Measurements from ENCODE around the gene SDK2. TPM values are rescaled to one million over a fixed set of nuclear protein-coding genes. Genes with fewer than 3 reads are reported as not detected.

SDK2 gene
- total RNA-seq, 2 donors from 2014 or later = 16.5 to 26.3 TPM

GRCh38 chr17:73550556-73550955, 93.7 kb downstream of the SDK2 start:
- no peak overlapping the region for H3K27ac ChIP-seq
- WGBS = 80% methylated on average over 10 of the region's 10 CpGs
- no peaks in the 10 kb centered on the region for H3K9me3 ChIP-seq
- no peak overlapping the region for H3K4me3 ChIP-seq
- TF ChIP-seq POLR2A (IDR thresholded peaks at IDR 0.05) = no peak
- TF ChIP-seq CTCF (IDR thresholded peaks at IDR 0.05) = no peak
- TF ChIP-seq POLR2AphosphoS5 (IDR thresholded peaks at IDR 0.05) = no peak
- H3K36me3 ChIP-seq = no peaks in the 10 kb centered on the region
- no peaks in the 10 kb centered on the region for H3K4me1 ChIP-seq (replicated peaks)
- no peak for DNase-seq (ENCODE audit: low spot score)
- intact Hi-C loops (cut with DNase I) = no loop called here
- H3K27me3 ChIP-seq (replicated peaks; ENCODE audit: insufficient read depth) = no peaks in the 10 kb centered on the region

- 93% methylated on average over 12 of the region's 12 CpGs for WGBS
- H3K36me3 ChIP-seq = no peaks in the 10 kb centered on the region
- no peaks in the 10 kb centered on the region for H3K9me3 ChIP-seq
- no peaks in the 10 kb centered on the region for H3K27me3 ChIP-seq (replicated peaks; ENCODE audit: insufficient read depth)
- no peak for DNase-seq (ENCODE audit: low spot score)
- TF ChIP-seq CTCF (IDR thresholded peaks at IDR 0.05) (no peak), POLR2AphosphoS5 (IDR thresholded peaks at IDR 0.05) (no peak), POLR2A (IDR thresholded peaks at IDR 0.05) (no peak)
- no peak overlapping the region for H3K27ac ChIP-seq
- intact Hi-C loops (cut with DNase I) = no loop called here
- no peaks in the 10 kb centered on the region for H3K4me1 ChIP-seq (replicated peaks)
- H3K4me3 ChIP-seq = no peak overlapping the region
Measured at GRCh38 chr17:73549841-73550430, 94.3 kb downstream of the SDK2 start.

- Histone ChIP-seq H3K9me3 (no peaks in the 10 kb centered on the region), H3K27me3 (replicated peaks; ENCODE audit: insufficient read depth) (no peaks in the 10 kb centered on the region), H3K36me3 (no peaks in the 10 kb centered on the region), H3K4me1 (replicated peaks) (no peaks in the 10 kb centered on the region), H3K4me3 (no peak overlapping the region), H3K27ac (no peak overlapping the region)
- WGBS = 77% methylated on average over 11 of the region's 11 CpGs
- intact Hi-C loops (cut with DNase I) = no loop called here
- TF ChIP-seq POLR2A (IDR thresholded peaks at IDR 0.05) = no peak
- TF ChIP-seq CTCF (IDR thresholded peaks at IDR 0.05) = no peak
- no peak for TF ChIP-seq POLR2AphosphoS5 (IDR thresholded peaks at IDR 0.05)
- DNase-seq (ENCODE audit: low spot score) = no peak
Measured at GRCh38 chr17:73548620-73549311, 95.5 kb downstream of the SDK2 start.

GRCh38 chr17:73547790-73548189, 96.5 kb downstream of the SDK2 start:
- 89% methylated on average over 6 of the region's 6 CpGs for WGBS
- Histone ChIP-seq H3K4me3 (no peak overlapping the region), H3K9me3 (no peaks in the 10 kb centered on the region), H3K27ac (no peak overlapping the region), H3K27me3 (replicated peaks; ENCODE audit: insufficient read depth) (no peaks in the 10 kb centered on the region), H3K4me1 (replicated peaks) (no peaks in the 10 kb centered on the region), H3K36me3 (no peaks in the 10 kb centered on the region)
- DNase-seq (ENCODE audit: low spot score) = no peak
- TF ChIP-seq POLR2AphosphoS5 (IDR thresholded peaks at IDR 0.05) (no peak), CTCF (IDR thresholded peaks at IDR 0.05) (no peak), POLR2A (IDR thresholded peaks at IDR 0.05) (no peak)
- intact Hi-C loops (cut with DNase I) = no loop called here

All from prostate gland (tissue), 2 donors.